Adrenal gland (tissue), 12 donors: ENCODE measurements around the gene RGS12. TPM values are rescaled to one million over a fixed set of nuclear protein-coding genes. Genes with fewer than 3 reads are reported as not detected.

Experiments used
- DNase-seq, 7 donors: peaks; one replicate each; pipeline ENCODE4 v3.0.0-alpha.2; 2019 to 2020
- H3K27ac ChIP-seq, 5 donors: fragments of 200-600 bp; sonication (generic) in 4 of 5; 1 replicate in 3 of 5; 2 replicates in 2 of 5; pipeline versions ENCODE4 v1.5.1 to v1.8.0; 2016 to 2020; ENCODE audit warnings: mild to moderate bottlenecking in 1 of 5
- H3K27me3 ChIP-seq: fragments of 200-600 bp; 2 replicates; pipeline ENCODE4 v1.8.0; 2021
- H3K36me3 ChIP-seq, 2 donors: fragments of 200-600 bp; replicated peaks in 1 of 2; 1 replicate in 1 of 2; 2 replicates in 1 of 2; pipeline versions ENCODE4 v1.5.1 to v1.8.0; 2018 to 2022
- H3K4me1 ChIP-seq, 2 donors: fragments of 200-600 bp; replicated peaks in 1 of 2; 1 replicate in 1 of 2; 2 replicates in 1 of 2; pipeline versions ENCODE4 v1.5.1 to v1.8.0; 2018 to 2021
- H3K4me3 ChIP-seq, 4 donors: fragments of 200-600 bp; sonication (generic) in 3 of 4; one replicate each; pipeline ENCODE4 v1.5.1; 2016 to 2018
- H3K9me3 ChIP-seq, 3 donors: fragments of 200-600 bp; sonication (generic) in 1 of 3; replicated peaks in 1 of 3; 1 replicate in 2 of 3; 2 replicates in 1 of 3; pipeline versions ENCODE4 v1.5.1 to v1.8.0; 2016 to 2021
- CTCF ChIP-seq, 6 experiments: fragments of 450-650 bp in 4 of 6; fragments of 200-600 bp in 2 of 6; sonication (generic) in 1 of 6; IDR thresholded peaks; 1 replicate in 5 of 6; 2 replicates in 1 of 6; pipeline versions ENCODE4 v1.5.1 to v1.8.0; 2016 to 2021; ENCODE audit warnings: antibody characterized with exemption in 6 of 6, mild to moderate bottlenecking in 2 of 6, moderate library complexity in 1 of 6
- POLR2A ChIP-seq, 2 donors: fragments of 450-650 bp; IDR thresholded peaks; one replicate each; pipeline ENCODE4 v1.6.1; 2017; ENCODE audit warnings: antibody characterized with exemption in 2 of 2, mild to moderate bottlenecking in 2 of 2, moderate library complexity in 1 of 2
- WGBS, 4 donors: extraction: QIAGEN DNeasy Blood & Tissue Kit in 2 of 4; methylation state at CpG; one replicate each; pipeline versions ENCODE4 v1.1.5 to v1.1.7; 2013 to 2017; 5-methylcytosine and 5-hydroxymethylcytosine counted together
- intact Hi-C, 2 donors: fragments of 100-400 bp; cut with DNase I; formaldehyde crosslinking; loops; one replicate each; pipeline versions ENCODE4 v1.14.1 to v1.15.0; 2022 to 2023
- polyA plus RNA-seq, 3 donors: library from polyadenylated mRNA; stranded (reverse); fragments of 200-250 nt in 2 of 3; fragments of 350-450 nt in 1 of 3; fragmentation: Illumina TruSeq in 1 of 3; extraction: RNeasy Lipid Tissue Mini Kit (QIAGEN cat#74804) in 1 of 3; gene quantifications; one replicate each; pipeline ENCODE4 v1.2.3, GENCODE V29; 2013 to 2014
- total RNA-seq, 9 donors: library from RNA; depleted of rRNA in 4 of 9; stranded (reverse); fragments of >200 nt in 4 of 9; fragments of 120-200 nt in 1 of 9; fragmentation: NEBNext Ultra II Directional in 1 of 9; extraction: Animal tissue kit (Norgen Biotek cat#: 25700) in 1 of 9; gene quantifications; one replicate each; pipeline versions ENCODE4 v1.1.0 to v1.2.4, GENCODE V29; 2013 to 2023
- donor health status: healthy with polysubstance abuse.
- donor health status: Bipolar disorder and iron deficiency.
- donor health status: DM: yes; HTN: yes; CAD: no.
- donor health status: DM: no; HTN: no; CAD: no.
- donor health status: DM: no; HTN: no; CAD: no.
- donor health status: DM: yes; HTN: yes; CAD: no.

RGS12 gene
- total and polyA plus RNA-seq, 12 donors: 8.2 to 73.9 (median 21.9) TPM

GRCh38 chr4:3269105-3269927, 23.5 kb upstream of the RGS12 start:
- TF ChIP-seq CTCF (IDR thresholded peaks at IDR 0.05) (no peak), POLR2A (IDR thresholded peaks at IDR 0.05) (no peak)
- 87 to 92% (median 91%) methylated on average over 15 to 25 of the region's 25 CpGs for whole genome bisulfite sequencing, 4 donors
- DNase-seq: no peak
- H3K27me3 ChIP-seq: no peaks in the 10 kb centered on the region
- H3K27ac ChIP-seq: no peak overlapping the region
- H3K4me1 ChIP-seq: no peaks in the 10 kb centered on the region
- H3K4me3 ChIP-seq: no peak overlapping the region
- no peaks in the 10 kb centered on the region for H3K36me3 ChIP-seq
- no peaks in the 10 kb centered on the region for H3K9me3 ChIP-seq
- intact Hi-C loops: no loop called here

- H3K4me1 ChIP-seq: no peaks in the 10 kb centered on the region
- H3K27me3 ChIP-seq: no peaks in the 10 kb centered on the region
- H3K27ac ChIP-seq: no peak overlapping the region
- no peaks in the 10 kb centered on the region for H3K36me3 ChIP-seq
- intact Hi-C loops: no loop called here
- 86 to 91% (median 89%) methylated on average over 8 to 17 of the region's 17 CpGs for WGBS, 4 donors
- H3K4me3 ChIP-seq: no peak overlapping the region
- no peaks in the 10 kb centered on the region for H3K9me3 ChIP-seq
- peak in 1 of 7 donors; percentile 36 for DNase-seq
- no peak for TF ChIP-seq CTCF (IDR thresholded peaks at IDR 0.05)
- TF ChIP-seq POLR2A (IDR thresholded peaks at IDR 0.05): no peak
Observed at GRCh38 chr4:3269991-3270611, 22.7 kb upstream of the RGS12 start.

DNA sequence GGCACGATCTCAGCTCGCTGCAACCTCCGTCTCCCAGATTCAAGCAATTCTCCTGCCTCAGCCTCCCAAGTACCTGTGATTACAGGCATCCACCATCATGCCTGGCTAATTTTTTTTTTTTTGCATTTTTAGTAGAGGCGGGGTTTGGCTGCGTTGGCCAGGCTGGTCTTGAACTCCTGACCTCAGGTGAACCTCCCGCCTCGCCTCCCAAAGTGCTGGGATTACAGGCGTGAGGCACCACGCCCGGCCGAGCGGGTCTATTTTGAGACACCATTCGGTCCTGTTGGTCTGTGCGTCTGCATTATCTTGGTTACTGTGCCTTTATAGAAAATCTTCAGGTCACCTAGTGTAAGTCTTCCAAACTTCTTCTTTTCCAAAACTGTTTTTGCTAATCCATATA, 21.7 kb upstream of the RGS12 start:
- 78 to 92% (median 82%) methylated on average over 13 to 14 of the region's 14 CpGs for WGBS, 4 donors
- intact Hi-C loops: no loop called here
- no peak for TF ChIP-seq CTCF (IDR thresholded peaks at IDR 0.05)
- TF ChIP-seq POLR2A (IDR thresholded peaks at IDR 0.05): no peak
- H3K4me3 ChIP-seq: no peak overlapping the region
- no peaks in the 10 kb centered on the region for H3K36me3 ChIP-seq
- no peaks in the 10 kb centered on the region for H3K4me1 ChIP-seq
- no peaks in the 10 kb centered on the region for H3K27me3 ChIP-seq
- H3K27ac ChIP-seq: no peak overlapping the region
- no peaks in the 10 kb centered on the region for H3K9me3 ChIP-seq
- DNase-seq: no peak

DNA sequence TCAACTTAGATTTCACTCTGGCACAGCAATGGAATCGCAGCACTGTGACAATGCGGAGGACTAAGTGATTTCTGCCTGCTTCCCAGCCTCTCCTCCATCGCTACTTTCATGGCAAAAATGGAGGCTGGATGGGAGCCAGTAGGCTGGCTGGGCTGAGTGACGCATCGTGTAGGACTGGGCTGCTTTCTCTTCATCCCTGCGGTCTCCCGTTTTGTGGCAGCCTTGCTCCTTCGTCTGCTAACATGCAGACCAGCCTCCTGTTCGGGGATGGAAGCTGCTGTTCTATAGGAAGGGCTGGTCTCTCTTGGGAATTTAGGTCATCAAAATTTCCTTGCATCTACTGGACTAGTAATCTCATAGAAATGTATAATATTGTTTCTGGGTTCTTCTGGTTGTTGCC, 15.8 kb upstream of the RGS12 start:
- H3K9me3 ChIP-seq: no peaks in the 10 kb centered on the region
- no peaks in the 10 kb centered on the region for H3K4me1 ChIP-seq
- H3K27ac ChIP-seq: no peak overlapping the region
- TF ChIP-seq CTCF (IDR thresholded peaks at IDR 0.05) (no peak), POLR2A (IDR thresholded peaks at IDR 0.05) (no peak)
- H3K36me3 ChIP-seq: no peaks in the 10 kb centered on the region
- H3K27me3 ChIP-seq: no peaks in the 10 kb centered on the region
- DNase-seq: peak in 2 of 7 donors; percentile 24 to 50
- no peak overlapping the region for H3K4me3 ChIP-seq
- WGBS, 4 donors: 73 to 91% (median 82%) methylated on average over 9 of the region's 9 CpGs
- intact Hi-C loops: no loop called here
